ENCODE data around the gene CD48. TPM values are rescaled to one million over a fixed set of nuclear protein-coding genes. Genes with fewer than 3 reads are reported as not detected.

Gene CD48
- total RNA-seq, 2 experiments from 2014 or later, result 131 to 150 TPM

DNA sequence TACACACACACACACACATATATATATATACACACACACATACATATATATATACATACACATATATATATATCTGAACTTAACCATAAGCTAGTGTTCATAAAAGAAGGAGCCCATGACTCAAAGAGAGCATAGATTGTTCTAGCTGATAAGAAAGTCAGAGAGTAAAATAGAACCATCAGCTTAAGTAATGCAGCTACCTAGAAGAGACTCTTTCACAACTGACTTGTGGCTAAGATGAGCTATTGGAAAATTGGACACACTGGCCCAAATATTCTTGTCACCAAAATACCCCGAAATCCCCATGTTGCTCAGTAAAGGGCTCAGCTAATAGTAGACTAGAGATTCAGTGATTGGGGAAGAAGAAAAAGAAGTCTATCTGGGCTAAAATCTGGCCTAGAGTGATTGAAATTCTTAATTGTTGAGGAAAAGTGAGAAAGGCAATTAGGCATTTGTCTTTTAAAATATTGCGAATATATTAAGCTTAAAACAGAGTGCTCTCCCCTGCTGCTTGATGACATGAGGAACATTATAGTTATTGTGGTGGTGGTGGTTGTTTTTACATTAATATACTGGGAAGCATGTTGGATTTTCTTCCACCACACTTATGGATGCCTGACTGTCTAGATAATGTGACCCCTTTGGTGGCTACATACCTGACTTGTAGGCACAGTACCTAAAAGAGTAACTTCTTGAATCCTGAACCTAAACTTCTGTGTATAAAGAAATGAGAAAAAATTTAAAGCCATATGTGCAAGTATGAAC, 71.1 kb downstream of the CD48 start:
- BruUV-seq (replicated peaks), result no TSS peak

DNA sequence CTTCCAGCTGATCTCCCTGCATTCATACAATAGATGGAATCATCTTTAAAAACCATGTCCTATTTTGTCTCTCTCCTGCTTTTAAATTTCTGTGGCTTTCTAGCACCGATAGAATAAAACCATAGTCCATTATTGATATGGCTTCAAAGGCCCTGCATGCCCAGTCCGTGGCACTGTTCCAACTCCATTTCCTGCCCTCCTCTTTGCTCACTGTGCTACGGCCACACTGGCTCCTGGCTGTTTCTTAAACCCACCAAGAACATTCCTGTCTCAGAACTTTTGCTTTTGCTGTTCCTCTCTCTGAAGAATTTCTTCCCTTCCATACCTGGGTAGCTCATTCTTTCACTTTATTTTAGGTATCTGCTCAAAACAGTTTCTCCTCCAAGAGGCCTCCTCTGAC, 72.0 kb downstream of the CD48 start:
- H4K20me1 ChIP-seq (ENCODE audit: insufficient read depth, low read length), result no peaks in the 10 kb centered on the region
- ChIA-PET CTCF (ENCODE audit: unreplicated experiment) (no interaction called here), POLR2A (interaction anchor here (0.6 to 2.1 kb wide), 5 partner anchors 11 to 43 kb away, joined by 3 to 10 read pairs (median 8); no protein-coding TSS in a partner anchor)
- no TSS peak for BruUV-seq (replicated peaks)
- H3K4me3 ChIP-seq (ENCODE audit: low read depth, low read length, poor library complexity, severe bottlenecking), result no peak overlapping the region
- no peaks in the 10 kb centered on the region for H3K9me2 ChIP-seq (ENCODE audit: insufficient read depth, low read length)
- TF ChIP-seq, protein P1, sequence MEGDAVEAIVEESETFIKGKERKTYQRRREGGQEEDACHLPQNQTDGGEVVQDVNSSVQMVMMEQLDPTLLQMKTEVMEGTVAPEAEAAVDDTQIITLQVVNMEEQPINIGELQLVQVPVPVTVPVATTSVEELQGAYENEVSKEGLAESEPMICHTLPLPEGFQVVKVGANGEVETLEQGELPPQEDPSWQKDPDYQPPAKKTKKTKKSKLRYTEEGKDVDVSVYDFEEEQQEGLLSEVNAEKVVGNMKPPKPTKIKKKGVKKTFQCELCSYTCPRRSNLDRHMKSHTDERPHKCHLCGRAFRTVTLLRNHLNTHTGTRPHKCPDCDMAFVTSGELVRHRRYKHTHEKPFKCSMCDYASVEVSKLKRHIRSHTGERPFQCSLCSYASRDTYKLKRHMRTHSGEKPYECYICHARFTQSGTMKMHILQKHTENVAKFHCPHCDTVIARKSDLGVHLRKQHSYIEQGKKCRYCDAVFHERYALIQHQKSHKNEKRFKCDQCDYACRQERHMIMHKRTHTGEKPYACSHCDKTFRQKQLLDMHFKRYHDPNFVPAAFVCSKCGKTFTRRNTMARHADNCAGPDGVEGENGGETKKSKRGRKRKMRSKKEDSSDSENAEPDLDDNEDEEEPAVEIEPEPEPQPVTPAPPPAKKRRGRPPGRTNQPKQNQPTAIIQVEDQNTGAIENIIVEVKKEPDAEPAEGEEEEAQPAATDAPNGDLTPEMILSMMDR (conservative IDR thresholded peaks at IDR 0.05; ENCODE audit: low read length), result no peak
- TF ChIP-seq EZH2phosphoT487 (IDR thresholded peaks at IDR 0.05; ENCODE audit: borderline replicate concordance, low read depth, low read length), result no peak
- no peak for DNase-seq (ENCODE audit: low spot score)
- H3K9me3 ChIP-seq (ENCODE audit: low read length), result no peaks in the 10 kb centered on the region
- no peaks in the 10 kb centered on the region for H3K79me2 ChIP-seq (ENCODE audit: insufficient read depth, low read depth, low read length)
- H2AFZ ChIP-seq (ENCODE audit: low read length), result peak overlapping the region; percentile 59
- no peaks in the 10 kb centered on the region for H3K36me3 ChIP-seq (ENCODE audit: insufficient read depth, low read length)
- intact Hi-C loops (cut with micrococcal nuclease; ENCODE audit: unreplicated experiment), result no loop called here
- H3K4me1 ChIP-seq (ENCODE audit: insufficient read depth, low read length, poor library complexity, severe bottlenecking), result peaks cover 39% of the 10 kb centered on the region
- H3K27ac ChIP-seq (ENCODE audit: low read depth, low read length, poor library complexity, severe bottlenecking), result no peak overlapping the region
- peak overlapping the region; percentile 8; the same call in 1 of the 2 replicates for H3K4me2 ChIP-seq (ENCODE audit: low read length)

More for the DNA sequence above, 71.1 kb downstream of the CD48 start:
- Histone ChIP-seq H3K9me3 (ENCODE audit: low read length) (no peaks in the 10 kb centered on the region), H4K20me1 (ENCODE audit: insufficient read depth, low read length) (no peaks in the 10 kb centered on the region), H2AFZ (ENCODE audit: low read length) (no peak overlapping the region), H3K4me3 (ENCODE audit: low read depth, low read length, poor library complexity, severe bottlenecking) (no peak overlapping the region), H3K9me2 (ENCODE audit: insufficient read depth, low read length) (no peaks in the 10 kb centered on the region), H3K79me2 (ENCODE audit: insufficient read depth, low read depth, low read length) (no peaks in the 10 kb centered on the region), H3K36me3 (ENCODE audit: insufficient read depth, low read length) (no peaks in the 10 kb centered on the region), H3K4me1 (ENCODE audit: insufficient read depth, low read length, poor library complexity, severe bottlenecking) (peaks cover 39% of the 10 kb centered on the region), H3K4me2 (ENCODE audit: low read length) (no peak overlapping the region), H3K27ac (ENCODE audit: low read depth, low read length, poor library complexity, severe bottlenecking) (no peak overlapping the region)
- CTCF ChIA-PET (ENCODE audit: unreplicated experiment), result no interaction called here
- no peak for DNase-seq (ENCODE audit: low spot score)
- TF ChIP-seq, protein P1 (conservative IDR thresholded peaks at IDR 0.05; ENCODE audit: low read length), result no peak
- no peak for TF ChIP-seq EZH2phosphoT487 (IDR thresholded peaks at IDR 0.05; ENCODE audit: borderline replicate concordance, low read depth, low read length)
- POLR2A ChIA-PET, result interaction anchor here (0.5 to 2.1 kb wide), 7 partner anchors 11 to 452 kb away, joined by 3 to 10 read pairs (median 6); no protein-coding TSS in a partner anchor
- intact Hi-C loops (cut with micrococcal nuclease; ENCODE audit: unreplicated experiment), result no loop called here

DNA sequence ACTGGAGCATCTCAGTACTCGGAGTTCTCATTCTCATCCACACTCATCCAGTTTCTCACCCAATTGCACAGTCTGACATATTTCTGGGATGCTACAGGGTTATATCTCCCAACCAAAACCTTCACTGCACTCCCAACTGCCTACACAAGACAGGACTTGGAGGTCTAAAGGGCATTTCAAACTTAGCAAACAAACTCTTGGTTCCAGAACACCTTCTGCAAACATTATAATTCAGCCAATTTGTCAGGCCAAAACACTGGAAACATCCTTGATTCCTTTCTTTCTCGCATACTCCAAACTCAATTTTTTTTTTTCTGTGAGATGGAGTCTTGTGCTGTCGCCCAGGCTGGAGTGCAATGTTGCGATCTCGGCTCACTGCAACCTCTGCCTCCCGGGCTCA, 72.7 kb downstream of the CD48 start:
- Histone ChIP-seq H3K4me3 (ENCODE audit: low read depth, low read length, poor library complexity, severe bottlenecking) (no peak overlapping the region), H2AFZ (ENCODE audit: low read length) (no peak overlapping the region), H3K79me2 (ENCODE audit: insufficient read depth, low read depth, low read length) (no peaks in the 10 kb centered on the region), H3K4me1 (ENCODE audit: insufficient read depth, low read length, poor library complexity, severe bottlenecking) (peaks cover 39% of the 10 kb centered on the region), H3K36me3 (ENCODE audit: insufficient read depth, low read length) (no peaks in the 10 kb centered on the region), H4K20me1 (ENCODE audit: insufficient read depth, low read length) (no peaks in the 10 kb centered on the region), H3K4me2 (ENCODE audit: low read length) (no peak overlapping the region; the same call in 1 of the 2 replicates), H3K9me3 (ENCODE audit: low read length) (no peaks in the 10 kb centered on the region), H3K27ac (ENCODE audit: low read depth, low read length, poor library complexity, severe bottlenecking) (no peak overlapping the region), H3K9me2 (ENCODE audit: insufficient read depth, low read length) (no peaks in the 10 kb centered on the region)
- ChIA-PET CTCF (ENCODE audit: unreplicated experiment) (no interaction called here), POLR2A (interaction anchor here (2.1 kb wide), 1 partner anchor 12 kb away, joined by 10 read pairs; no protein-coding TSS in a partner anchor)
- no peak for DNase-seq (ENCODE audit: low spot score)
- intact Hi-C loops (cut with micrococcal nuclease; ENCODE audit: unreplicated experiment), result no loop called here
- no peak for TF ChIP-seq EZH2phosphoT487 (IDR thresholded peaks at IDR 0.05; ENCODE audit: borderline replicate concordance, low read depth, low read length)
- TF ChIP-seq, protein P1 (conservative IDR thresholded peaks at IDR 0.05; ENCODE audit: low read length), result no peak
- BruUV-seq (replicated peaks), result no TSS peak

Measured in OCI-LY7 (cell line).